GM19035 (cell line): ENCODE measurements around the gene LPAR3.
"Not testable (repeated sequence)": the region's sequence is repeated elsewhere in the genome, so short reads cannot be mapped to it uniquely, and the experiment has no call there.

Experiments
- ATAC-seq: cut with Tn5 transposase; IDR thresholded peaks from one replicate; pipeline ENCODE4 v1.9.1; 2021; ENCODE audit not compliant: unreplicated experiment

Gene LPAR3

GRCh38 chr1:84907095-84907827 is 14.3 kb upstream of the LPAR3 start:
- ATAC-seq = no peak

GRCh38 chr1:84902727-84903126 is 9.7 kb upstream of the LPAR3 start:
- ATAC-seq = not testable (repeated sequence)

GRCh38 chr1:84899969-84900368 is 7.0 kb upstream of the LPAR3 start:
- ATAC-seq = no peak

- no peak for ATAC-seq
These were observed 3.3 kb upstream of the LPAR3 start for GRCh38 chr1:84896279-84896678.

GRCh38 chr1:84890566-84890965 is 2.4 kb downstream of the LPAR3 start:
- ATAC-seq = no peak

GRCh38 chr1:84889437-84889836 is 3.6 kb downstream of the LPAR3 start:
- no peak for ATAC-seq

- ATAC-seq = no peak
These were observed 4.3 kb downstream of the LPAR3 start for GRCh38 chr1:84888753-84889152.

GRCh38 chr1:84887261-84887934 is 5.6 kb downstream of the LPAR3 start:
- no peak for ATAC-seq

- no peak for ATAC-seq
These were observed 7.5 kb downstream of the LPAR3 start for GRCh38 chr1:84885469-84885868.

GRCh38 chr1:84884671-84885389 is 8.2 kb downstream of the LPAR3 start:
- no peak for ATAC-seq

- no peak for ATAC-seq
These were observed 9.7 kb downstream of the LPAR3 start for GRCh38 chr1:84883286-84883685.

- ATAC-seq = no peak
These were observed 15.4 kb downstream of the LPAR3 start for GRCh38 chr1:84877592-84877991.

- ATAC-seq = no peak
These were observed 16.7 kb downstream of the LPAR3 start for GRCh38 chr1:84876353-84876752.

GRCh38 chr1:84873366-84873765 is 19.6 kb downstream of the LPAR3 start:
- no peak for ATAC-seq

GRCh38 chr1:84872696-84873355 is 20.2 kb downstream of the LPAR3 start:
- no peak for ATAC-seq

- no peak for ATAC-seq
These were observed 21.8 kb downstream of the LPAR3 start for GRCh38 chr1:84871181-84871580.

GRCh38 chr1:84870591-84870990 is 22.4 kb downstream of the LPAR3 start:
- ATAC-seq = no peak

- ATAC-seq = no peak
These were observed 23.3 kb downstream of the LPAR3 start for GRCh38 chr1:84869720-84870119.

GRCh38 chr1:84862810-84863251 is 30.2 kb downstream of the LPAR3 start:
- ATAC-seq = peak; percentile 96

GRCh38 chr1:84861988-84862644 is 30.9 kb downstream of the LPAR3 start:
- no peak for ATAC-seq

GRCh38 chr1:84861516-84861915 is 31.5 kb downstream of the LPAR3 start:
- ATAC-seq = no peak
